Neuronal stem cell (in vitro differentiated cells): Measurements from ENCODE around the gene SGMS2.

Source experiments
- DNase-seq: peaks from one replicate; pipeline ENCODE4 v3.0.0-alpha.2; 2013; ENCODE audit warnings: low spot score
- H2AFZ ChIP-seq: one replicate; pipeline ENCODE4 v1.6.1; 2013; ENCODE audit warnings: mild to moderate bottlenecking, low read length, inconsistent platforms
- H2AK5ac ChIP-seq: 2 replicates; pipeline ENCODE4 v1.6.1; 2013; ENCODE audit warnings: low read depth, mild to moderate bottlenecking, inconsistent platforms, low read length, moderate library complexity, mixed read lengths
- H2BK120ac ChIP-seq: 2 replicates; pipeline ENCODE4 v1.6.1; 2013; ENCODE audit warnings: low read depth, mild to moderate bottlenecking, inconsistent platforms, low read length, moderate library complexity, mixed read lengths
- H2BK12ac ChIP-seq: one replicate; pipeline ENCODE4 v1.6.1; 2013; ENCODE audit warnings: low read length, inconsistent platforms
- H2BK15ac ChIP-seq: 2 replicates; pipeline ENCODE4 v1.6.1; 2013; ENCODE audit warnings: mild to moderate bottlenecking, low read length, inconsistent platforms, mixed read lengths
- H2BK5ac ChIP-seq: one replicate; pipeline ENCODE4 v1.6.1; 2013; ENCODE audit warnings: inconsistent platforms, mild to moderate bottlenecking, low read length, moderate library complexity
- H3K14ac ChIP-seq: one replicate; pipeline ENCODE4 v1.6.1; 2013; ENCODE audit warnings: low read length, inconsistent platforms
- H3K18ac ChIP-seq: 2 replicates; pipeline ENCODE4 v1.6.1; 2013; ENCODE audit warnings: low read length, inconsistent platforms
- H3K23ac ChIP-seq: 2 replicates; pipeline ENCODE4 v1.6.1; 2013; ENCODE audit warnings: low read depth, mild to moderate bottlenecking, mixed read lengths, low read length, inconsistent platforms; ENCODE audit not compliant: poor library complexity
- H3K27ac ChIP-seq: replicated peaks from 3 replicates; pipeline ENCODE4 v1.5.1; 2013; ENCODE audit warnings: low read length, inconsistent platforms
- H3K27me3 ChIP-seq, 3 experiments: 2 replicates each; pipeline ENCODE4 v1.6.1; 2013; ENCODE audit warnings: low read length in 3 of 3, mild to moderate bottlenecking in 2 of 3, inconsistent platforms in 1 of 3, low read depth in 1 of 3, mixed read lengths in 1 of 3, moderate library complexity in 1 of 3; ENCODE audit not compliant: control insufficient read depth in 3 of 3, insufficient read depth in 3 of 3
- H3K36me3 ChIP-seq, 2 donors: replicated peaks in 1 of 2; 2 replicates each; pipeline ENCODE4 v1.6.1; 2013; ENCODE audit warnings: low read length in 2 of 2; ENCODE audit not compliant: control insufficient read depth in 2 of 2, insufficient read depth in 2 of 2
- H3K4ac ChIP-seq: 2 replicates; pipeline ENCODE4 v1.6.1; 2013; ENCODE audit warnings: inconsistent platforms, mild to moderate bottlenecking, low read length, moderate library complexity
- H3K4me1 ChIP-seq, 2 donors: 1 replicate in 1 of 2; 2 replicates in 1 of 2; pipeline ENCODE4 v1.6.1; 2013; ENCODE audit warnings: low read length in 2 of 2, low read depth in 1 of 2; ENCODE audit not compliant: control insufficient read depth in 2 of 2, insufficient read depth in 1 of 2
- H3K4me2 ChIP-seq: one replicate; pipeline ENCODE4 v1.6.1; 2013; ENCODE audit warnings: mild to moderate bottlenecking, low read length, inconsistent platforms; ENCODE audit not compliant: insufficient read depth, poor library complexity, severe bottlenecking
- H3K4me3 ChIP-seq, 2 donors: 2 replicates each; pipeline ENCODE4 v1.5.1; 2013; ENCODE audit warnings: low read length in 2 of 2, mild to moderate bottlenecking in 2 of 2, inconsistent platforms in 1 of 2, moderate library complexity in 1 of 2
- H3K79me1 ChIP-seq: one replicate; pipeline ENCODE4 v1.6.1; 2013; ENCODE audit warnings: low read depth, mild to moderate bottlenecking, inconsistent platforms, low read length, moderate library complexity
- H3K9ac ChIP-seq: one replicate; pipeline ENCODE4 v1.6.1; 2013; ENCODE audit warnings: mild to moderate bottlenecking, low read depth, low read length, inconsistent platforms; ENCODE audit not compliant: poor library complexity
- H3K9me3 ChIP-seq, 2 donors: replicated peaks in 1 of 2; 2 replicates each; pipeline versions ENCODE3 to v1.6.1; 2013; ENCODE audit warnings: low read length in 2 of 2, mild to moderate bottlenecking in 2 of 2, inconsistent platforms in 1 of 2, low read depth in 1 of 2, mixed read lengths in 1 of 2, moderate library complexity in 1 of 2; ENCODE audit not compliant: control insufficient read depth in 2 of 2, insufficient read depth in 1 of 2
- H4K8ac ChIP-seq: one replicate; pipeline ENCODE4 v1.6.1; 2013; ENCODE audit warnings: low read depth, mild to moderate bottlenecking, inconsistent platforms, low read length, moderate library complexity
- H4K91ac ChIP-seq: one replicate; pipeline ENCODE4 v1.6.1; 2013; ENCODE audit warnings: low read length, low read depth, mild to moderate bottlenecking, inconsistent platforms; ENCODE audit not compliant: poor library complexity
- WGBS, 2 donors: extraction: QIAGEN DNeasy Blood & Tissue Kit; methylation state at CpG; one replicate each; pipeline ENCODE4 v1.1.7; 2013; ENCODE audit warnings: missing lambda C conversion rate in 2 of 2, mixed read lengths in 1 of 2; ENCODE audit not compliant: insufficient read length in 2 of 2, insufficient replicate concordance in 1 of 2; ENCODE audit errors: extremely low coverage in 2 of 2; 5-methylcytosine and 5-hydroxymethylcytosine counted together

Gene SGMS2

DNA sequence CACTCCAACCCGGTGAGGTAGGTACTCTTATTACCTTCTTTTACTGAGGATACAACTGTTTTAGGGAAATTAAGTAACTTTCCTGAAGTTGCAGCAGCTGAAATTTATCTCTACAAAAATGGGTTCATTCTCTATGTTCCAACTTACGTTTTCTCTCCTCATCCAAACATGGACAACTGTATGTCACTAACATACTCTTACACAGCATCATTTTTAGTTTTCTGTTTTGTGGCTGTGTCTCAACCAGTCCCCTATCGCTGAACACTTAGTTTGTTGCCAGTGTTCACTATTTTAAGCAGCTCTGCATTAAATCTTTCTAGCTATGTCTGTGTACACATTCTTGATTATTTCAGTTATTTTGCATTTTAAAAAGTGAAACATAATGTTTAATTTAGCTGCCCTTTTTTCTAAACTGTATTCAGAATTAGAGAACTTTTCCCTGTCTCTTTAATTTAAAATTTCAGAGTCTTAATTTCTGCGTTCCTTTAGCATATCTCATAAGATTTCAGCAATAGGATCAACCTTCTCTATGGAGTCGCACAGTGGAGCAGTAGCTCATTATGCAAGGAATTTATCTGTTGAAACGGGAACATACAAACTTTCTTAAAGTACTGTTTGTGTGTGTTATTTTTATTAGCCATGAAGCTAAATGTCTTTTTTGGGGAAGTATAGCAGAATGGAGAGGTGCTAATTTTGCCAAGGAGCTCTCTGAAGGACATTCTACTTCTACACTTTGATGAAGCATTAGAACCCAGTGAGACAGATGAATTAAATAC, 3.8 kb downstream of the SGMS2 start:
- Histone ChIP-seq H3K23ac (no peak overlapping the region), H3K36me3 (no peaks in the 10 kb centered on the region), H3K4me2 (no peak overlapping the region), H3K9ac (no peak overlapping the region), H3K14ac (no peak overlapping the region), H3K9me3 (no peaks in the 10 kb centered on the region), H3K79me1 (no peaks in the 10 kb centered on the region), H3K27me3 (peaks cover 0 to 34% (median 17%) of the 10 kb centered on the region in 3 experiments), H2BK5ac (no peak overlapping the region), H4K8ac (no peak overlapping the region), H3K4me3 (no peak overlapping the region), H2BK120ac (no peak overlapping the region), H3K18ac (no peak overlapping the region), H2AFZ (no peak overlapping the region), H4K91ac (no peak overlapping the region), H2AK5ac (no peak overlapping the region), H3K27ac (no peak overlapping the region), H2BK15ac (no peak overlapping the region), H2BK12ac (no peak overlapping the region), H3K4ac (no peak overlapping the region), H3K4me1 (peaks cover 0 to 4% of the 10 kb centered on the region in 2 donors)
- no peak for DNase-seq
- WGBS, 2 donors = no CpG with 5 or more reads among the region's 6 CpGs

DNA sequence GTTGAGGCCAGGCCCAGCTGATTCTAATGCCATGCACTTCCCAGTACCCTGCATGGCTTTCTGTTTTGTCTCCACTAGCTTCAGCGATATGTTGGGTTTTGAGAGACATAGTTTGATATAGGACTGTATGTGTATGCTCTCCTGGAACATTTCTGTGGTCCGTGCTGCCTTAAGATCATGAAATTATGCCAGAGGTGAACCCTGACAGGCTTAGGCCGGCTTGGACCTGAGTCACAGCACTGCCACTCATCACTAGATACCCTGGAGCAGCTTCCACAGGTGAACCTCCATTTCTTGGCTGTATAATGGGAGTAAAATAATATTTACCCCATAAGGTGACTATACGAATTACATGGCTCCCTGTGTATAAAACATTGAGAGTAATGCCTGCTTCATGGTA, 6.4 kb downstream of the SGMS2 start:
- no peak overlapping the region for H2AFZ ChIP-seq
- H3K4me2 ChIP-seq = no peak overlapping the region
- H3K27me3 ChIP-seq = peaks cover 0 to 11% (median 3%) of the 10 kb centered on the region in 3 experiments
- no peak overlapping the region for H2AK5ac ChIP-seq
- H2BK15ac ChIP-seq = no peak overlapping the region
- H3K79me1 ChIP-seq = no peaks in the 10 kb centered on the region
- no peak overlapping the region for H4K8ac ChIP-seq
- no peak overlapping the region for H3K18ac ChIP-seq
- DNase-seq = no peak
- H3K4me1 ChIP-seq = no peaks in the 10 kb centered on the region
- no peaks in the 10 kb centered on the region for H3K36me3 ChIP-seq
- H2BK12ac ChIP-seq = no peak overlapping the region
- no peaks in the 10 kb centered on the region for H3K9me3 ChIP-seq
- H2BK5ac ChIP-seq = no peak overlapping the region
- H3K4me3 ChIP-seq = no peak overlapping the region
- H3K14ac ChIP-seq = no peak overlapping the region
- no peak overlapping the region for H3K23ac ChIP-seq
- no peak overlapping the region for H4K91ac ChIP-seq
- WGBS, 2 donors = no CpG with 5 or more reads among the region's 4 CpGs
- H3K27ac ChIP-seq = no peak overlapping the region
- H2BK120ac ChIP-seq = no peak overlapping the region
- H3K4ac ChIP-seq = no peak overlapping the region
- H3K9ac ChIP-seq = no peak overlapping the region

DNA sequence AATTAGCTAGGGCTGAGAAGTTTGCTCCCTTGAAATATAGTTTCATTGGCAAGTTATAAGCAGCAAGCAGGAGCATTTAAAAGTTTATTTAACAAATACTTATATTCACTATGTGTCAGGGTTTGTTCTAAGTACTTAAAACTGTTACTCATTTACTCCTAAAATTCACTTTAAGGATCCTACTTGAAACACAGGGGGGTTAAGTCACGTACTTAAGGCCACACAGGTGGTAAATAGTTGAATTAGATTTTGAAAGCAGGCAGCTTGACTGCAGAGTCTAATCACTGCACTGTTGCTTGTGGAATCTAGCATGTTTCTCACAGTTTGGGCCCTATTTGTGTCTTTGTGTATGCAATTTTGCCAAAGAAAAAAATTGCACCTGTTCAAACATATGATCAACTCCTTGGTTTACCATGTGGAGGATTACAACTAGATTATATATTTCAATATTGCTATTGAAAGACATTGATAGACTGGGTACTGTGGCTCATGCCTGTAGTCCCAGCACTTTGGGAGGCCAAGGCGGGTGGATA, 7.6 kb downstream of the SGMS2 start:
- no peak overlapping the region for H4K91ac ChIP-seq
- no peak overlapping the region for H2AFZ ChIP-seq
- DNase-seq = no peak
- H3K4me2 ChIP-seq = no peak overlapping the region
- no peaks in the 10 kb centered on the region for H3K79me1 ChIP-seq
- H3K4ac ChIP-seq = no peak overlapping the region
- no peaks in the 10 kb centered on the region for H3K27me3 ChIP-seq
- no peak overlapping the region for H4K8ac ChIP-seq
- H3K4me1 ChIP-seq = no peaks in the 10 kb centered on the region
- H2AK5ac ChIP-seq = no peak overlapping the region
- no peak overlapping the region for H3K14ac ChIP-seq
- H3K27ac ChIP-seq = no peak overlapping the region
- no CpG with 5 or more reads among the region's 2 CpGs for WGBS, 2 donors
- H2BK5ac ChIP-seq = no peak overlapping the region
- no peak overlapping the region for H3K18ac ChIP-seq
- H2BK120ac ChIP-seq = no peak overlapping the region
- H2BK15ac ChIP-seq = no peak overlapping the region
- H3K36me3 ChIP-seq = no peaks in the 10 kb centered on the region
- no peaks in the 10 kb centered on the region for H3K9me3 ChIP-seq
- H3K4me3 ChIP-seq = no peak overlapping the region
- no peak overlapping the region for H2BK12ac ChIP-seq
- H3K9ac ChIP-seq = no peak overlapping the region
- no peak overlapping the region for H3K23ac ChIP-seq

DNA sequence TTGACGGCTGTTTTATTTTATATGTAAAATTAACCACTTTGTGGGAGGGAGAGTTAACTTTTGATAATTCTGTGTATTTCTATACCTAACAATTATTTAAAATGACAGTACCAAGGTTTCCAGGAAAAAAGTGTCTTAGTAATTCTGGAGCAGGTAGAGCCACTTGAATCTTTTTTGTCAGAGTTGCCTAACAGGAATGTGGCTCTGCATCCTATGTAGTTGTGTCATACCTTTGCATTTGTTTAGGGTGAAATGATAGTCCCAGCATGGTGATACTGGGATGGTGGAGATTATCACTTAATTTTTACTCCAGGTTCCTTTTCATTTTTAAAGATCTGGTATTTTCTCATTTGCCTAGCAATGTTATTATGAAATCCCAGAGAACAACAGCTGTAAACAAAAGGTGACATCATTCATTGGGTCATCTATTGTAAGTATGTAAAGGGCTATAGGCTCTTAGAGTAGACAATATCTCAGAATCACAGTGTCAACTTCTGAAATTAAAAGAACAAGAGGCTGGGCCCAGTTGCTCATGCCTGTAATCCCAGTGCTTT, 9.6 kb downstream of the SGMS2 start:
- DNase-seq = no peak
- Histone ChIP-seq H2BK15ac (no peak overlapping the region), H3K27me3 (no peaks in the 10 kb centered on the region), H2AK5ac (no peak overlapping the region), H3K4me3 (no peak overlapping the region), H3K14ac (no peak overlapping the region), H2BK12ac (no peak overlapping the region), H4K8ac (no peak overlapping the region), H3K9ac (no peak overlapping the region), H3K4me2 (no peak overlapping the region), H2AFZ (no peak overlapping the region), H3K9me3 (no peaks in the 10 kb centered on the region), H3K36me3 (no peaks in the 10 kb centered on the region), H3K23ac (no peak overlapping the region), H2BK5ac (no peak overlapping the region), H3K79me1 (no peaks in the 10 kb centered on the region), H2BK120ac (no peak overlapping the region), H3K27ac (no peak overlapping the region), H4K91ac (no peak overlapping the region), H3K18ac (no peak overlapping the region), H3K4me1 (no peaks in the 10 kb centered on the region), H3K4ac (no peak overlapping the region)
- no CpG with 5 or more reads among the region's 1 CpG for WGBS, 2 donors
